Colonic mucosa (tissue), 4 donors: ENCODE measurements around the gene RBPJL. TPM values are rescaled to one million over a fixed set of nuclear protein-coding genes. Genes with fewer than 3 reads are reported as not detected.

Experiments
- DNase-seq: peaks from one replicate; pipeline ENCODE4 v3.0.0-alpha.2; 2020
- H3K27ac ChIP-seq: fragments of 200-600 bp; one replicate; pipeline ENCODE4 v1.8.0; 2021
- H3K27me3 ChIP-seq: fragments of 200-600 bp; one replicate; pipeline ENCODE4 v1.8.0; 2021
- H3K36me3 ChIP-seq: fragments of 200-600 bp; one replicate; pipeline ENCODE4 v1.8.0; 2021
- H3K4me1 ChIP-seq: fragments of 200-600 bp; one replicate; pipeline ENCODE4 v1.8.0; 2021; ENCODE audit warnings: mild to moderate bottlenecking
- H3K4me3 ChIP-seq: fragments of 200-600 bp; one replicate; pipeline ENCODE4 v1.8.0; 2021
- H3K9ac ChIP-seq, 2 donors: one replicate each; pipeline ENCODE4 v1.7.0; 2013; ENCODE audit warnings: control low read depth in 2 of 2, low read depth in 2 of 2, low read length in 2 of 2
- H3K9me3 ChIP-seq: fragments of 200-600 bp; one replicate; pipeline ENCODE4 v1.8.0; 2021
- CTCF ChIP-seq: fragments of 200-600 bp; IDR thresholded peaks from one replicate; pipeline ENCODE4 v1.8.0; 2022; ENCODE audit warnings: antibody characterized with exemption, mild to moderate bottlenecking
- intact Hi-C: fragments of 100-400 bp; cut with DNase I; formaldehyde crosslinking; loops from one replicate; pipeline ENCODE4 v1.14.1; 2022
- total RNA-seq, 2 donors: library from RNA; stranded (reverse); fragmentation: NEBNext Ultra II Directional in 1 of 2; extraction: Animal tissue kit (Norgen Biotek cat#: 25700) in 1 of 2; gene quantifications; one replicate each; pipeline ENCODE4 v1.2.1, GENCODE V29; 2021
- donor health status: healthy.
- donor health status: DM: no; HTN: no; CAD: no.
- donor health status: DM: no; HTN: no; CAD: no.

Gene RBPJL
- total RNA-seq, 2 donors from 2014 or later: 0.74 TPM; not detected in 1

GRCh38 chr20:45275338-45275737 is 31.3 kb upstream of the RBPJL start:
- DNase-seq: no peak
- no peak overlapping the region for H3K4me3 ChIP-seq
- no peak overlapping the region for H3K27ac ChIP-seq
- H3K4me1 ChIP-seq: no peaks in the 10 kb centered on the region
- no peak for TF ChIP-seq CTCF
- no peaks in the 10 kb centered on the region for H3K36me3 ChIP-seq
- no peaks in the 10 kb centered on the region for H3K27me3 ChIP-seq
- H3K9me3 ChIP-seq: no peaks in the 10 kb centered on the region
- intact Hi-C loops: no loop called here
- no peak overlapping the region for H3K9ac ChIP-seq

- no peak for DNase-seq
- H3K4me3 ChIP-seq: no peak overlapping the region
- no peak for TF ChIP-seq CTCF
- intact Hi-C loops: no loop called here
- H3K27me3 ChIP-seq: no peaks in the 10 kb centered on the region
- H3K9me3 ChIP-seq: no peaks in the 10 kb centered on the region
- H3K4me1 ChIP-seq: no peaks in the 10 kb centered on the region
- H3K9ac ChIP-seq: no peak overlapping the region
- no peak overlapping the region for H3K27ac ChIP-seq
- H3K36me3 ChIP-seq: no peaks in the 10 kb centered on the region
Observed at GRCh38 chr20:45279992-45280391, 26.6 kb upstream of the RBPJL start.

GRCh38 chr20:45282700-45283550 is 23.7 kb upstream of the RBPJL start:
- TF ChIP-seq CTCF: no peak
- intact Hi-C loops: no loop called here
- Histone ChIP-seq H3K36me3 (no peaks in the 10 kb centered on the region), H3K4me3 (no peak overlapping the region), H3K4me1 (no peaks in the 10 kb centered on the region), H3K27me3 (no peaks in the 10 kb centered on the region), H3K9me3 (no peaks in the 10 kb centered on the region), H3K27ac (no peak overlapping the region), H3K9ac (no peak overlapping the region)
- DNase-seq: no peak

DNA sequence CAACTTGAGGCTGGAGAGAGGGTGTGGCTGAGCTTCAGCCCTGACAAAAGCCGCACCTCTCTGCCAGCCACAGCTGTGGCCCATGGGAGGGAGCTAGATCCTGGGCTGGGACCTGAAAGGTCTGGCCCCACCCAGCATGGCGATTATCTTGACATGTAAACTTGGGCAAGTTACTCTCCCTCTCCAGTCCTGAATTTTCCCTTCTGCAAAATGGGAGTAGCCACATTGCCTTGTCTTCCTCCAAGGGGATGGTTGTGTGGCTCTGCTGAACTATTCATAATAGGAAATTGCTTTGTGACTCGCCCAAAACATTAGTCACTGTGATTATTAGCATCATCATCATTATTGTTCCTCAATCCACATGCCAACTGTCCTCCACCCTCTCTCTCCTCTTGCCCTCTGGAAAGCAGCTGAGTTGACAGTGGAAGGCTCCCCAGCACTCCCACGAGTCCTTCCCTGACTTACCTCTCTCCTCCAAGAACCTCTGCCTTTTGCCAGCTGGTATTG is 23.0 kb upstream of the RBPJL start:
- Histone ChIP-seq H3K27ac (no peak overlapping the region), H3K9me3 (no peaks in the 10 kb centered on the region), H3K4me3 (no peak overlapping the region), H3K36me3 (no peaks in the 10 kb centered on the region), H3K27me3 (no peaks in the 10 kb centered on the region), H3K9ac (no peak overlapping the region), H3K4me1 (no peaks in the 10 kb centered on the region)
- DNase-seq: no peak
- TF ChIP-seq CTCF: no peak
- intact Hi-C loops: no loop called here

GRCh38 chr20:45288376-45288775 is 18.3 kb upstream of the RBPJL start:
- H3K27me3 ChIP-seq: no peaks in the 10 kb centered on the region
- H3K36me3 ChIP-seq: no peaks in the 10 kb centered on the region
- intact Hi-C loops: no loop called here
- H3K9ac ChIP-seq: no peak overlapping the region
- H3K9me3 ChIP-seq: no peaks in the 10 kb centered on the region
- H3K4me1 ChIP-seq: peaks cover 5% of the 10 kb centered on the region
- no peak overlapping the region for H3K27ac ChIP-seq
- H3K4me3 ChIP-seq: no peak overlapping the region
- TF ChIP-seq CTCF: no peak
- no peak for DNase-seq
